ENCODE data around the gene RAB21. TPM values are rescaled to one million over a fixed set of nuclear protein-coding genes. Genes with fewer than 3 reads are reported as not detected.

The RAB21 gene
- total and polyA plus RNA-seq, 2 of the 13 experiments (the other 11 are each of a cell fraction or from before 2014, with no cell fraction given) = 4.4 to 50.9 TPM

- peaks cover 21% of the 10 kb centered on the region for H4K20me1 ChIP-seq (ENCODE audit: insufficient read depth, low read length)
- FAIRE-seq = no peak
- WGBS (ENCODE audit: low lambda C conversion rate) = under 1% methylated on average over 19 of the region's 45 CpGs
- no TSS peak for BruUV-seq (replicated peaks)
- H3K4me3 ChIP-seq (replicated peaks in 1 of 3; ENCODE audit: insufficient read depth in 1 of 3, low read depth in 2 of 3, low read length in 3 of 3) = peak overlapping the region; percentile 92 to 99 (median 97)
- H3K36me3 ChIP-seq (replicated peaks in 1 of 2; ENCODE audit: control insufficient read depth in 1 of 2, insufficient read depth in 2 of 2, low read length in 2 of 2) = peaks cover 2 to 3% of the 10 kb centered on the region in 2 experiments; a peak in 2 of 5 replicates
- no peak overlapping the region for H2AFZ ChIP-seq (ENCODE audit: low read length)
- POLR2A ChIA-PET = interaction anchor here (1.0 to 1.6 kb wide), 8 partner anchors 8 to 316 kb away, joined by 3 to 17 read pairs (median 5); partner anchors contain the start of genes THAP2 and ZFC3H1
- CTCF ChIA-PET (ENCODE audit: low intra/inter-chr PET ratio, low total read pairs) = no interaction called here
- ATAC-seq = peak; percentile 19
- H3K4me2 ChIP-seq (ENCODE audit: low read depth, low read length) = peak overlapping the region; percentile 87
- H3K9ac ChIP-seq (ENCODE audit: insufficient read depth, low read depth, low read length) = peak overlapping the region; percentile 92
- H3K27ac ChIP-seq (ENCODE audit: extremely low read length, insufficient read depth, low read length) = peak overlapping the region; percentile 83
- in situ Hi-C loops (cut with HindIII; ENCODE audit: extremely low pct_ligation_motif_present, low pct_unique_long_range_greater_than_20kb) = loop anchor here (10.0 kb wide), 1 partner anchor 341 kb away; no protein-coding TSS in a partner anchor
- H3K79me2 ChIP-seq (ENCODE audit: insufficient read depth, low read length) = peaks cover 53% of the 10 kb centered on the region
- no peaks in the 10 kb centered on the region; a peak in 2 of 5 replicates for H3K27me3 ChIP-seq (ENCODE audit: control insufficient read depth in 1 of 2, insufficient read depth in 2 of 2, low read length in 2 of 2)
- peak; percentile 18 for DNase-seq (ENCODE audit: low spot score)
- peaks cover 40% of the 10 kb centered on the region for H3K4me1 ChIP-seq (ENCODE audit: insufficient read depth, low read length)
- intact Hi-C loops (cut with micrococcal nuclease; ENCODE audit: unreplicated experiment) = no loop called here
- H3K9me3 ChIP-seq (ENCODE audit: low read length) = no peaks in the 10 kb centered on the region
- TF ChIP-seq ZNF749 (CRISPR knock-in tag; IDR thresholded peaks at IDR 0.05; ENCODE audit: borderline replicate concordance) = 0 out of 2 replicates have a peak, but pooled peaks have one; percentile 69
- TF ChIP-seq PHF8 (CRISPR knock-in tag; IDR thresholded peaks at IDR 0.05) = 0 out of 2 replicates have a peak, but pooled peaks have one; percentile 33
- TF ChIP-seq KDM6A (CRISPR knock-in tag; IDR thresholded peaks at IDR 0.05; ENCODE audit: low read depth) = no peak
- TF ChIP-seq PCBP2 (optimal IDR thresholded peaks at IDR 0.05; ENCODE audit: low read depth, low read length, poor library complexity, severe bottlenecking) = no peak
- peak; percentile 59; the same call in 1 of the 2 replicates for TF ChIP-seq SMAD1 (CRISPR knock-in tag; IDR thresholded peaks at IDR 0.05; ENCODE audit: borderline replicate concordance, low read depth)
- peak; percentile 57; the same call in 1 of the 2 replicates for TF ChIP-seq ZNF468 (CRISPR knock-in tag; IDR thresholded peaks at IDR 0.05)
- TF ChIP-seq ZNF772 (CRISPR knock-in tag; IDR thresholded peaks at IDR 0.05) = peak; percentile 26; the same call in 1 of the 2 replicates
- 0 out of 3 replicates have a peak, but pooled peaks have one; percentile 13 for TF ChIP-seq MXI1 (IDR thresholded peaks at IDR 0.05; ENCODE audit: borderline replicate concordance, low read depth, low read length)
- TF ChIP-seq SNAPC5 (CRISPR knock-in tag; IDR thresholded peaks at IDR 0.05; ENCODE audit: borderline replicate concordance) = 0 out of 2 replicates have a peak, but pooled peaks have one; percentile 37
- TF ChIP-seq ATF1 (CRISPR knock-in tag; IDR thresholded peaks at IDR 0.05) = 0 out of 2 replicates have a peak, but pooled peaks have one; percentile 37
- TF ChIP-seq SOX13 (IDR thresholded peaks at IDR 0.05) = no peak
- TF ChIP-seq SOX13 (CRISPR knock-in tag; conservative IDR thresholded peaks at IDR 0.05 in 1 of 2, IDR thresholded peaks at IDR 0.05 in 1 of 2) = no peak
- TF ChIP-seq NONO (IDR thresholded peaks at IDR 0.05) = no peak
- no peak for TF ChIP-seq NONO (CRISPR knock-in tag; conservative IDR thresholded peaks at IDR 0.05)
- TF ChIP-seq POLR2A (IDR thresholded peaks at IDR 0.05; ENCODE audit: insufficient read depth in 1 of 2, low read depth in 2 of 2, low read length in 2 of 2) = 0 out of 4 replicates have a peak, but pooled peaks of 1 of the 2 experiments have one; percentile 17
- no peak for TF ChIP-seq SIN3A (IDR thresholded peaks at IDR 0.05; ENCODE audit: borderline replicate concordance, low read depth, low read length)
- TF ChIP-seq GABPB1 (CRISPR knock-in tag; IDR thresholded peaks at IDR 0.05) = no peak
- peak; percentile 64; the same call in 1 of the 2 replicates for TF ChIP-seq MAFF (IDR thresholded peaks at IDR 0.05; ENCODE audit: low read depth, low read length)
- TF ChIP-seq ZFY (CRISPR knock-in tag; IDR thresholded peaks at IDR 0.05) = 0 out of 2 replicates have a peak, but pooled peaks have one; percentile 33
- TF ChIP-seq TBX2 (CRISPR knock-in tag; IDR thresholded peaks at IDR 0.05; ENCODE audit: borderline replicate concordance) = peak; percentile 7; the same call in 1 of the 2 replicates
- TF ChIP-seq ZFP91 (CRISPR knock-in tag; IDR thresholded peaks at IDR 0.05; ENCODE audit: borderline replicate concordance) = no peak
Observed at GRCh38 chr12:71755146-71755892, 656 bp downstream of the RAB21 start.

Measured in HepG2 (cell line).